Activated CD8-positive, alpha-beta T cell treated with anti-CD3 and anti-CD28 coated beads for 36 hours (primary cell): ENCODE results near the gene GPR32. TPM values are rescaled to one million over a fixed set of nuclear protein-coding genes. Genes with fewer than 3 reads are reported as not detected.
"Not testable (repeated sequence)": the region's sequence is repeated elsewhere in the genome, so short reads cannot be mapped to it uniquely, and the experiment has no call there.

Source experiments
- ATAC-seq: fragments of 200-7000 bp; cut with Tn5 transposase; one replicate; pipeline ENCODE4 v1.10.0; 2021; ENCODE audit warnings: mild to moderate bottlenecking, moderate library complexity
- CTCF ChIA-PET: fragments of 350-600 bp; sonication (Branson Sonifier 250); formaldehyde crosslinking; loops from one replicate; lab custom pipeline; 2021; ENCODE audit warnings: antibody characterized with exemption; lab: Charles Lee
- POLR2A ChIA-PET: fragments of 350-600 bp; sonication (Branson Sonifier 250); formaldehyde crosslinking; loops from one replicate; lab custom pipeline; 2021; ENCODE audit warnings: antibody characterized with exemption; lab: Charles Lee
- DNase-seq: peaks from one replicate; pipeline ENCODE4 v3.0.0-alpha.2; 2020
- H3K27ac Mint-ChIP-seq: one replicate; pipeline ENCODE4 v1.8.0; 2021; ENCODE audit warnings: mild to moderate bottlenecking, mixed read lengths
- H3K27me3 Mint-ChIP-seq: one replicate; pipeline ENCODE4 v1.8.0; 2021; ENCODE audit warnings: mixed read lengths
- H3K36me3 Mint-ChIP-seq: one replicate; pipeline ENCODE4 v1.8.0; 2021; ENCODE audit warnings: low read depth, mixed read lengths
- H3K4me1 Mint-ChIP-seq: one replicate; pipeline ENCODE4 v1.8.0; 2021; ENCODE audit warnings: low read depth, mixed read lengths
- H3K4me3 Mint-ChIP-seq: one replicate; pipeline ENCODE4 v1.8.0; 2021; ENCODE audit warnings: mild to moderate bottlenecking, moderate library complexity, mixed read lengths
- H3K9me3 Mint-ChIP-seq: one replicate; pipeline ENCODE4 v1.8.0; 2021; ENCODE audit warnings: mixed read lengths
- CTCF ChIP-seq: fragments of 200-600 bp; IDR thresholded peaks from one replicate; pipeline ENCODE4 v1.8.0; 2022; ENCODE audit warnings: antibody characterized with exemption, mild to moderate bottlenecking
- intact Hi-C: fragments of 100-400 bp; cut with micrococcal nuclease; formaldehyde crosslinking; loops from one replicate; pipeline ENCODE4 v1.10.0; 2022
- total RNA-seq, 2 experiments: library from RNA; stranded (reverse); gene quantifications; one replicate each; pipeline ENCODE4 v1.2.3, GENCODE V29; 2021

GPR32 gene
- total RNA-seq, 2 experiments from 2014 or later = not detected

DNA sequence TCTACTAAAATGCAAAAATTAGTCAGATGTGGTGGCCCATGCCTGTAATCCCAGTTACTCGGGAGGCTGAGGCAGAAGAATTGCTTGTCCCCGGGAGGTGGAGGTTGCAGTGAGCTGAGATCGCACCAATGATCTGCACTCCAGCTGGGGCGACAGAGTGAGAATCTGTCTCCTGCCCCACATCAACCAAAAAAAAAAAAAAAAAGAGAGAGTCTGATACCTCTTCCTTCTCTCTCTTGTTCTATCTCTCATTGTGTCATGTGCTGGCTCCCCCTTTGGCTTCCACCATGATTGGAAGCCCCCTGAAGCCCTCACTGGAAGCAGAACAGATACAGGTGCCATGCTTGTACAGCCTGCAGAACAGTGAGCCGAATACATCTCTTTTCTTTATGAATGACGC is 26.7 kb upstream of the GPR32 start:
- Mint-ChIP-seq H3K4me1 (no peaks in the 10 kb centered on the region), H3K27me3 (peaks cover 22% of the 10 kb centered on the region), H3K27ac (no peak overlapping the region), H3K36me3 (no peaks in the 10 kb centered on the region), H3K9me3 (no peaks in the 10 kb centered on the region), H3K4me3 (no peak overlapping the region)
- no peak for DNase-seq
- intact Hi-C loops = no loop called here
- TF ChIP-seq CTCF = no peak
- POLR2A ChIA-PET = no interaction called here
- no peak for ATAC-seq
- CTCF ChIA-PET = no interaction called here

GRCh38 chr19:50745221-50745620 is 25.0 kb upstream of the GPR32 start:
- no peak for ATAC-seq
- no peak for DNase-seq
- H3K9me3 Mint-ChIP-seq = no peaks in the 10 kb centered on the region
- H3K36me3 Mint-ChIP-seq = no peaks in the 10 kb centered on the region
- TF ChIP-seq CTCF = no peak
- CTCF ChIA-PET = no interaction called here
- no peak overlapping the region for H3K4me3 Mint-ChIP-seq
- no peak overlapping the region for H3K27ac Mint-ChIP-seq
- peaks cover 16% of the 10 kb centered on the region for H3K27me3 Mint-ChIP-seq
- POLR2A ChIA-PET = no interaction called here
- intact Hi-C loops = no loop called here
- no peaks in the 10 kb centered on the region for H3K4me1 Mint-ChIP-seq

DNA sequence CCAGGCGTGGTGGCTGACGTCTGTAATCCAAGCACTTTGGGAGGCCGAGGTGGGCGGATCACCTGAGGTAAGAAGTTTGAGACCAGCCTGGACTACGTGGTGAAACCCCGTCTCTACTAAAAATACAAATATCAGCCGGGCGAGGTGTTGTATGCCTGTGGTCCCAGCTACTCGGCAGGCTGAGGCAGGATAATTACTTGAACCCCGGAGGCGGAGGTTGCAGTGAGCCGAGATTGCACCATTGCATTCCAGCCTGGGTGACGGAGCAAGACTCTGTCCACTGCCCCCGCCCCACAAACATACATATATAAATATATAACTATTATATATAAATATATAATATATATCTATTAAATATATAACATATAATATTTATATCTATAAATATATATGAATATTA is 23.1 kb upstream of the GPR32 start:
- intact Hi-C loops, ATAC-seq, DNase-seq, H3K27ac Mint-ChIP-seq, H3K36me3 Mint-ChIP-seq, H3K4me3 Mint-ChIP-seq, H3K9me3 Mint-ChIP-seq, H3K4me1 Mint-ChIP-seq, POLR2A ChIA-PET, CTCF ChIA-PET: not testable (repeated sequence)
- peaks cover 12% of the 10 kb centered on the region for H3K27me3 Mint-ChIP-seq

DNA sequence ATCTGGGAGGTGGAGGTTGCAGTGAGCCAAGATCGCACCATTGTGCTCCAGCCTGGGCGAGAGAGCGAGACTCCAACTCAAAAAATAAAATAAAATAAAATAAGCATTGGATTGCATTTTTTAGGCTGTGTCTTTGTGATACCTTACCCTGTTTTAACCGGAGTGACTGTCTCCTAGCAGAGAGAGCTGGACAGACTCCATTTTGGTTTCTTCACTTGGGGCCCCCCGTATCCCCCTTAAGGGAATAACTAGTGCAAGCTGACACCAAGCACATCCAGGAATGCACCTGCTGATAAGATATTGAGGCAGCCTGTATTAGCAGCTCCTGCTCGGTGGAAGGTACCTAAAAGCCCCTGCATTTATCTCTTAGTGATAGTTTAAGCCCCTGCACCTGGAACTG is 20.8 kb upstream of the GPR32 start:
- Mint-ChIP-seq H3K4me1 (no peaks in the 10 kb centered on the region), H3K27ac (no peak overlapping the region), H3K9me3 (no peaks in the 10 kb centered on the region), H3K36me3 (no peaks in the 10 kb centered on the region), H3K4me3 (no peak overlapping the region), H3K27me3 (peaks cover 13% of the 10 kb centered on the region)
- POLR2A ChIA-PET = no interaction called here
- DNase-seq (no peak), ATAC-seq (no peak)
- CTCF ChIA-PET = no interaction called here
- intact Hi-C loops = no loop called here
- TF ChIP-seq CTCF = no peak

GRCh38 chr19:50750010-50750409 is 20.3 kb upstream of the GPR32 start:
- no peak for TF ChIP-seq CTCF
- ATAC-seq (no peak), DNase-seq (no peak)
- ChIA-PET POLR2A (no interaction called here), CTCF (no interaction called here)
- H3K36me3 Mint-ChIP-seq = no peaks in the 10 kb centered on the region
- no peak overlapping the region for H3K27ac Mint-ChIP-seq
- H3K9me3 Mint-ChIP-seq = no peaks in the 10 kb centered on the region
- no peaks in the 10 kb centered on the region for H3K4me1 Mint-ChIP-seq
- intact Hi-C loops = no loop called here
- no peak overlapping the region for H3K4me3 Mint-ChIP-seq
- peaks cover 14% of the 10 kb centered on the region for H3K27me3 Mint-ChIP-seq

- ATAC-seq = no peak
- H3K4me3 Mint-ChIP-seq = no peak overlapping the region
- H3K27ac Mint-ChIP-seq = no peak overlapping the region
- no peak for TF ChIP-seq CTCF
- CTCF ChIA-PET = no interaction called here
- intact Hi-C loops = no loop called here
- H3K9me3 Mint-ChIP-seq = no peaks in the 10 kb centered on the region
- H3K27me3 Mint-ChIP-seq = peaks cover 7% of the 10 kb centered on the region
- POLR2A ChIA-PET = no interaction called here
- DNase-seq = no peak
- no peaks in the 10 kb centered on the region for H3K36me3 Mint-ChIP-seq
- H3K4me1 Mint-ChIP-seq = no peaks in the 10 kb centered on the region
Measured at GRCh38 chr19:50753879-50754278, 16.4 kb upstream of the GPR32 start.

GRCh38 chr19:50756244-50756643 is 14.0 kb upstream of the GPR32 start:
- H3K36me3 Mint-ChIP-seq, H3K4me1 Mint-ChIP-seq, POLR2A ChIA-PET, intact Hi-C loops, H3K9me3 Mint-ChIP-seq, ATAC-seq, CTCF ChIA-PET, H3K27ac Mint-ChIP-seq, H3K4me3 Mint-ChIP-seq, DNase-seq: not testable (repeated sequence)
- peaks cover 11% of the 10 kb centered on the region for H3K27me3 Mint-ChIP-seq

DNA sequence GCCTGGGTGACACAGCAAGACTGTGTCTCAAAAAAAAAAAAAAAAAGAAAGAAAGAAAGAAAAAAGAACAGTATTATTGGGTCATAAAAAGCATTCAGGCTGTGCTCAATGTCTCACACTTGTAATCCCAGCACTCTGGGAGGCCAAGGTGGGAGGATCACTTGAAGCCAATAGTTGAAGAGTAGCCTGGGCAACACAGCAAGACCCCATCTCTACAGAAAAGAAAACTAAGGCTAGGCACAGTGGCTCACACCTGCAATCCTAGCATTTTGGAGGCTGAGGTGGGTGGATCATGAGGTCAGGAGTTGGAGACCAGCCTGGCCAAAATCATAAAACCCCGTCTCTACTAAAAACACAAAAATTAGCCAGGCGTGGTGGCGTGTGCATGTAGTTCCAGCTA is 12.6 kb upstream of the GPR32 start:
- DNase-seq, ATAC-seq, intact Hi-C loops, POLR2A ChIA-PET, H3K4me3 Mint-ChIP-seq, H3K9me3 Mint-ChIP-seq, CTCF ChIA-PET, H3K36me3 Mint-ChIP-seq, H3K4me1 Mint-ChIP-seq, H3K27ac Mint-ChIP-seq: not testable (repeated sequence)
- peaks cover 11% of the 10 kb centered on the region for H3K27me3 Mint-ChIP-seq
